K562 (cell line): Measurements from ENCODE around the gene SLC38A2. TPM values are rescaled to one million over a fixed set of nuclear protein-coding genes. Genes with fewer than 3 reads are reported as not detected.

ENCODE experiments used
- DLX4 ChIP-seq: fragments of 250-450 bp; sonication (Bioruptor Pico); IDR thresholded peaks from 2 replicates; pipeline ENCODE4 v1.6.1; 2021; ENCODE audit warnings: mild to moderate bottlenecking
- ETS2 ChIP-seq: IDR thresholded peaks from 2 replicates; pipeline ENCODE4 v1.6.1; 2016; ENCODE audit warnings: borderline replicate concordance, missing genetic modification characterization, mild to moderate bottlenecking, moderate library complexity, missing compliant biosample characterization; ENCODE audit not compliant: poor library complexity, severe bottlenecking
- FUS ChIP-seq: fragments of 200-400 bp; formaldehyde crosslinking; optimal IDR thresholded peaks from 2 replicates; pipeline ENCODE3; 2017; ENCODE audit warnings: low read depth, low read length
- GATAD2B ChIP-seq: fragments of 450-650 bp; IDR thresholded peaks from 2 replicates; pipeline ENCODE4 v1.6.1; 2017; ENCODE audit warnings: mild to moderate bottlenecking, borderline replicate concordance
- HDAC1 ChIP-seq, 2 experiments: fragments of 450-650 bp; IDR thresholded peaks; 2 replicates each; pipeline ENCODE4 v1.6.1; 2016 to 2017; ENCODE audit warnings: inconsistent platforms in 1 of 2, mild to moderate bottlenecking in 1 of 2, moderate library complexity in 1 of 2
- HDAC8 ChIP-seq: fragments of 450-650 bp; IDR thresholded peaks from 2 replicates; pipeline ENCODE4 v1.6.1; 2016; ENCODE audit warnings: mild to moderate bottlenecking, missing genetic modification characterization, moderate library complexity, missing compliant biosample characterization
- HNRNPH1 ChIP-seq: fragments of 200-400 bp; formaldehyde crosslinking; optimal IDR thresholded peaks from 2 replicates; pipeline ENCODE3; 2017; ENCODE audit warnings: low read depth, mild to moderate bottlenecking, low read length, moderate library complexity
- KAT7 ChIP-seq: sonication (generic); formaldehyde crosslinking; IDR thresholded peaks from 2 replicates; pipeline ENCODE4 v1.8.0; 2022; ENCODE audit warnings: missing genetic modification reagents, mild to moderate bottlenecking, borderline replicate concordance
- NFYB ChIP-seq: IDR thresholded peaks from 2 replicates; pipeline ENCODE4 v1.6.1; 2011; ENCODE audit warnings: mild to moderate bottlenecking, moderate library complexity; ENCODE audit not compliant: insufficient read length; ENCODE audit errors: extremely low read depth
- PHF20 ChIP-seq: fragments of 450-650 bp; IDR thresholded peaks from 2 replicates; pipeline ENCODE4 v1.6.1; 2018; ENCODE audit not compliant: partially characterized antibody
- POLR2A ChIP-seq: fragments of 450-650 bp; conservative IDR thresholded peaks from 2 replicates; pipeline ENCODE4 v1.6.1; 2016
- POLR2AphosphoS2 ChIP-seq: IDR thresholded peaks from 2 replicates; pipeline ENCODE4 v1.6.1; 2012; ENCODE audit warnings: low read length, improper control_type of control experiment
- SUPT5H ChIP-seq: fragments of 450-650 bp; IDR thresholded peaks from 2 replicates; pipeline ENCODE4 v1.6.1; 2016
- TSC22D4 ChIP-seq: fragments of 450-650 bp; IDR thresholded peaks from 2 replicates; pipeline ENCODE4 v1.6.1; 2016; ENCODE audit warnings: missing genetic modification characterization, missing biosample characterization, control low read depth
- ZBTB2 ChIP-seq: fragments of 450-650 bp; IDR thresholded peaks from 2 replicates; pipeline ENCODE4 v1.6.1; 2016; ENCODE audit warnings: antibody characterized with exemption
- ZBTB7A ChIP-seq: IDR thresholded peaks from 2 replicates; pipeline ENCODE4 v1.6.1; 2011; ENCODE audit warnings: low read depth, mild to moderate bottlenecking, low read length, moderate library complexity, borderline replicate concordance; ENCODE audit not compliant: control insufficient read depth
- ZNF175 ChIP-seq: fragments of 200-800 bp; sonication (Bioruptor generic); IDR thresholded peaks from 2 replicates; pipeline ENCODE4 v1.6.1; 2016; ENCODE audit warnings: low read depth, mild to moderate bottlenecking, missing genetic modification characterization, missing compliant biosample characterization
- ZNF224 ChIP-seq: sonication (generic); formaldehyde crosslinking; IDR thresholded peaks from 2 replicates; pipeline ENCODE4 v1.8.0; 2022; ENCODE audit warnings: mild to moderate bottlenecking, missing genetic modification reagents
- ZNF311 ChIP-seq: fragments of 250-450 bp; sonication (Bioruptor Pico); IDR thresholded peaks from 2 replicates; pipeline ENCODE4 v1.4.0; 2020; ENCODE audit warnings: mild to moderate bottlenecking, moderate library complexity
- ZNF316 ChIP-seq: fragments of 450-650 bp; IDR thresholded peaks from 2 replicates; pipeline ENCODE4 v1.6.1; 2016
- ZNF507 ChIP-seq: conservative IDR thresholded peaks from 2 replicates; pipeline ENCODE4 v1.6.1; 2017; ENCODE audit warnings: missing genetic modification characterization, missing compliant biosample characterization
- ZNF512 ChIP-seq: IDR thresholded peaks from 2 replicates; pipeline ENCODE4 v1.6.1; 2016; ENCODE audit warnings: missing genetic modification characterization, missing compliant biosample characterization
- ZNF592 ChIP-seq: fragments of 450-650 bp; IDR thresholded peaks from 2 replicates; pipeline ENCODE4 v1.6.1; 2017; ENCODE audit warnings: antibody characterized with exemption, mild to moderate bottlenecking
- polyA plus RNA-seq, 8 experiments: library from polyadenylated mRNA; depleted of rRNA in 4 of 8; stranded (reverse) in 5 of 8; unstranded in 3 of 8; fragments of >200 nt; fragmentation: Nextera tagmentation in 2 of 8; fragmentation: Illumina TruSeq in 1 of 8; extraction: Ambion mirVana in 2 of 8; extraction: Trizol in 1 of 8; gene quantifications; 2 replicates each; pipeline versions ENCODE4 v1.2.1 to v1.2.3, GENCODE V29; 2011 to 2014; ENCODE audit warnings: inconsistent platforms in 1 of 8, missing spikeins in 1 of 8
- total RNA-seq, 7 experiments: library from RNA; depleted of rRNA in 6 of 7; stranded (reverse); fragments of >200 nt in 6 of 7; fragmentation: Illumina TruSeq in 2 of 7; extraction: Trizol in 2 of 7; gene quantifications; 2 replicates each; pipeline versions ENCODE4 v1.2.1 to v1.2.3, GENCODE V29; 2011 to 2021; ENCODE audit warnings: low replicate concordance in 1 of 7

Gene SLC38A2
- total and polyA plus RNA-seq, 9 of the 15 experiments (the other 6 are each of a cell fraction or from before 2014, with no cell fraction given): 98.7 to 292 (median 143) TPM

- TF ChIP-seq ZNF512 (tag) (no peak), ETS2 (tag) (no peak), DLX4 (CRISPR knock-in tag) (no peak), HNRNPH1 (no peak), KAT7 (CRISPR knock-in tag) (no peak; the same call in 1 of the 2 replicates), ZNF507 (tag) (no peak), ZNF311 (CRISPR knock-in tag) (no peak), FUS (no peak), ZBTB2 (no peak), POLR2AphosphoS2 (no peak), ZNF316 (no peak), SUPT5H (no peak), HDAC8 (tag) (peak; percentile 65; the same call in 1 of the 2 replicates), PHF20 (peak; percentile 55), POLR2A (peak; percentile 80), NFYB (no peak), ZNF592 (peak; percentile 86), GATAD2B (peak; percentile 30; the same call in 1 of the 2 replicates), ZNF224 (CRISPR knock-in tag) (no peak), ZBTB7A (peak; percentile 90), TSC22D4 (no peak), HDAC1 (IDR thresholded peaks at IDR 0.05) (peak in 1 of 2 experiments; percentile 79; a peak in 1 of 4 replicates), ZNF175 (CRISPR knock-in tag) (peak; percentile 75)
Measured at GRCh38 chr12:46382964-46383653, 10.5 kb upstream of the SLC38A2 start (continued).
